Astrocyte of the spinal cord (primary cell): ENCODE measurements around the gene RCBTB2.
A peak's percentile ranks its signal among the peaks of the same experiment; 100 is the strongest.

Experiments
- DNase-seq: peaks from one replicate; pipeline ENCODE4 v3.0.0; 2011; ENCODE audit warnings: low read depth, low spot score
- H3K4me3 ChIP-seq: 2 replicates; pipeline ENCODE4 v1.5.1; 2011; ENCODE audit warnings: low read depth, mild to moderate bottlenecking, low read length, moderate library complexity
- CTCF ChIP-seq: IDR thresholded peaks from 2 replicates; pipeline ENCODE4 v1.5.1; 2012; ENCODE audit warnings: low read depth, mild to moderate bottlenecking, low read length, inconsistent platforms
- in situ Hi-C: cut with HindIII; loops from 2 replicates; pipeline ENCODE4 v1.10.0; 2017; ENCODE audit warnings: low sequenced_read_pairs

Gene RCBTB2

GRCh38 chr13:48571126-48571913 is 38.4 kb upstream of the RCBTB2 start:
- peak; percentile 84 for DNase-seq
- H3K4me3 ChIP-seq: no peak overlapping the region
- no peak for TF ChIP-seq CTCF
- in situ Hi-C loops: no loop called here

- no peak overlapping the region for H3K4me3 ChIP-seq
- in situ Hi-C loops: no loop called here
- DNase-seq: no peak
- no peak for TF ChIP-seq CTCF
Observed at GRCh38 chr13:48570216-48570828, 37.4 kb upstream of the RCBTB2 start.

DNA sequence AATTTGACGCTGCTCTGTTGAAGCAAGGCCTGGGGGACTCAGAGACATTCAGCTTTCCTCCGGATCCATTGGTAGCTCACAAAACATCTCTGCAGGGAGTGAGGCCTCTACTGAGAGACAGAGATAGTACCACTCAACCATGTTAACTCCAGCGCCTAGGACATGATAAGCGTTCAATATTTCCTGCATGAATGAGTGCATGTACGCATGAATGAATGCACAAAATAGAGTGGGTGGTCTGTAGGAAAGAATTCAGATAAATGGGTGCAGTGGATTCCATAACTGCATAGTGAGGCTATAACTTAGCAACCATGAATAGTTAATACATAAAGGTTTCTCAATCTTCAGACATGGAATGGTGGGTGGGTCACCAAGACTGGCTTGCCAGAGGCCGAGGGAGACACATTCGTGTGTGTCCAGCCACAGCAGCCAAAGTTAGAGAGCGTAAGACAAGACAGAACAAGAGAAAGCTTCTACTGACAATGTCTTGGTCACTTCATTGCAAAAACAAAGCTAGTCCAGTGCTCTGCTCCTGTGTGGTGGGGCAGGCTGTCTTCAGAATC is 36.3 kb upstream of the RCBTB2 start:
- DNase-seq: no peak
- no peak for TF ChIP-seq CTCF

DNA sequence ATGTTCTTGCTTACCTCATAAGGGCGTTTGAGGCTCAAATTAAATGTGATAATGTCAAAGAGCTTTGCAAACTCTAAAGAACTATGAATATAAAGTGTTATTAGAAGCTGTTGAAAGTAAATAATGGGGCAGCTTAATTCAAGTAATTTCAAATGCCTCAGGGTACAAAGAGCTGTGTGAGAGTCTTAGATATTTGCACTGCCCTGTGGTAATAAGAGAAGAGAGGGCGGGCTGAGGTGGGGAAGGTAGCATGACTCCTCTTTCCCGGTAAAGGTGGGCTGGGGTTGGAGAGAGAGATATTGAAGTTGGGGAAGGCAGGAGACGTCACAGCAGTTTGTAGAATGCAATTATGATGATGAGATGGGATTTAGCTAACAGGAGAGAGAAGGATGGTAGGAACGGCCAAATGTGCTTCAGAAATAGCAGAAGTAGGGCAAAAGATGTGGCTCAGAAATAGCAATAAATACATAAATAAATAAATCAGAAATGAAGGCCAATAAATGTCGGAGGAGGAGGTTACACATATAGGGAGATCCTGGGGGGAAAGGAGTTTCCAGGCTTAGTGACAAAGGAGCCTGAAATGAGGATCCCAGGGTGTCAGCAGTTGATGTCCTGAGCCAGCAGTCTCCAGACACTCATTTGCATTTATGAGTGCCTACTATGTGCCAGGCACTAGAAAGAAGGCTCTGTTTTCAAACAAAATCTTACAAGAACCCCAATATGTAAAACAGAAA is 35.7 kb upstream of the RCBTB2 start:
- TF ChIP-seq CTCF: no peak
- DNase-seq: no peak
- in situ Hi-C loops: no loop called here
- no peak overlapping the region for H3K4me3 ChIP-seq

More for the DNA sequence above, 36.3 kb upstream of the RCBTB2 start:
- in situ Hi-C loops: no loop called here
- H3K4me3 ChIP-seq: no peak overlapping the region

GRCh38 chr13:48567515-48568369 is 34.9 kb upstream of the RCBTB2 start:
- no peak for TF ChIP-seq CTCF
- in situ Hi-C loops: no loop called here
- no peak for DNase-seq
- no peak overlapping the region for H3K4me3 ChIP-seq

- DNase-seq: no peak
- in situ Hi-C loops: no loop called here
- TF ChIP-seq CTCF: no peak
- H3K4me3 ChIP-seq: no peak overlapping the region
Observed at GRCh38 chr13:48564056-48564455, 31.2 kb upstream of the RCBTB2 start.
